GM12801 (cell line): ENCODE results near the gene DOLK.

Experiments
- CTCF ChIP-seq: IDR thresholded peaks from one replicate; pipeline ENCODE4 v1.5.1; 2011; ENCODE audit warnings: control low read depth; ENCODE audit not compliant: insufficient read length; ENCODE audit errors: extremely low read depth

DOLK gene

GRCh38 chr9:128947527-128948301 lies at the start of gene DOLK, which contains the start of gene NUP188:
TSS of gene DOLK (minus strand) at chr9:128947603. CDS start at chr9:128947303, 300 bp downstream.
TSS of gene NUP188 (plus strand) at chr9:128947699. CDS start at chr9:128947720, 21 bp downstream.
- no peak for TF ChIP-seq CTCF

GRCh38 chr9:128995791-128996190 lies 48.4 kb upstream of the DOLK start:
- TF ChIP-seq CTCF: no peak

- no peak for TF ChIP-seq CTCF
These were observed 45.6 kb upstream of the DOLK start for GRCh38 chr9:128992995-128993394.

GRCh38 chr9:128987805-128988204 lies 40.4 kb upstream of the DOLK start:
- no peak for TF ChIP-seq CTCF

GRCh38 chr9:128986671-128987070 lies 39.3 kb upstream of the DOLK start:
- no peak for TF ChIP-seq CTCF

- TF ChIP-seq CTCF: no peak
These were observed 36.1 kb upstream of the DOLK start for GRCh38 chr9:128983536-128983935.

- TF ChIP-seq CTCF: no peak
These were observed 31.7 kb upstream of the DOLK start for GRCh38 chr9:128979111-128979510.
